HCT116 (cell line): ENCODE results near the gene TSSK6. TPM values are rescaled to one million over a fixed set of nuclear protein-coding genes. Genes with fewer than 3 reads are reported as not detected.

ENCODE experiments used
- ATAC-seq: fragments of 200-7000 bp; cut with Tn5 transposase; 2 replicates; pipeline ENCODE4 v1.9.1; 2020; ENCODE audit warnings: mild to moderate bottlenecking, moderate library complexity
- BruUV-seq: library from RNA; stranded (reverse); fragments of 400-500 nt; replicated peaks from 2 replicates; lab custom pipeline; 2021; lab: Mats Ljungman, UMichigan
- CTCF ChIA-PET: fragments of 300-600 bp; sonication (Branson Sonifier 250); formaldehyde crosslinking; loops from one replicate; lab custom pipeline; 2021; ENCODE audit warnings: antibody characterized with exemption; lab: Charles Lee
- POLR2A ChIA-PET: fragments of 300-600, 350-600 bp; sonication (Branson Sonifier 250); formaldehyde crosslinking; loops from one replicate; lab custom pipeline; 2021; ENCODE audit warnings: antibody characterized with exemption; lab: Charles Lee
- RAD21 ChIA-PET, 2 experiments: fragments of 300-600 bp; sonication (Branson Sonifier 250); formaldehyde crosslinking; loops; one replicate each; lab custom pipeline; 2023; ENCODE audit warnings: low total read pairs in 2 of 2; ENCODE audit not compliant: uncharacterized antibody in 2 of 2, unreplicated experiment in 2 of 2, low non-redundant PET in 1 of 2; lab: Charles Lee
- DNase-seq: peaks from one replicate; pipeline ENCODE4 v3.0.0-alpha.2; 2010; ENCODE audit warnings: low read depth, low spot score
- H2AFZ ChIP-seq: fragments of 200-600 bp; shearing (Covaris generic), sonication (generic); 2 replicates; pipeline ENCODE4 v1.6.1; 2017; ENCODE audit warnings: low read depth, mixed run types, mixed read lengths, antibody characterized with exemption, low read length; ENCODE audit not compliant: poor library complexity, severe bottlenecking
- H3K27ac ChIP-seq: 2 replicates; pipeline ENCODE4 v1.5.1; 2012; ENCODE audit warnings: low read depth, low read length
- H3K27me3 ChIP-seq: fragments of 200-600 bp; sonication (generic); 2 replicates; pipeline ENCODE4 v1.6.1; 2016; ENCODE audit warnings: mixed run types, low read length, mixed read lengths; ENCODE audit not compliant: insufficient read depth
- H3K36me3 ChIP-seq, 2 experiments: fragments of 200-500 bp in 1 of 2; fragments of 200-600 bp in 1 of 2; sonication (Bioruptor generic) in 1 of 2; sonication (generic) in 1 of 2; 2 replicates each; pipeline versions ENCODE4 v1.5.1 to v1.6.1; 2014 to 2016; ENCODE audit warnings: low read length in 2 of 2, inconsistent platforms in 1 of 2, mixed read lengths in 1 of 2, mixed run types in 1 of 2; ENCODE audit not compliant: insufficient read depth in 2 of 2, control insufficient read depth in 1 of 2
- H3K4me1 ChIP-seq, 2 experiments: fragments of 200-600 bp in 1 of 2; sonication (generic) in 1 of 2; 2 replicates each; pipeline versions ENCODE4 v1.5.1 to v1.6.1; 2012 to 2017; ENCODE audit warnings: low read length in 2 of 2, inconsistent platforms in 1 of 2, mild to moderate bottlenecking in 1 of 2, mixed read lengths in 1 of 2, mixed run types in 1 of 2, moderate library complexity in 1 of 2; ENCODE audit not compliant: insufficient read depth in 2 of 2, control insufficient read depth in 1 of 2
- H3K4me2 ChIP-seq: fragments of 200-600 bp; sonication (generic); 2 replicates; pipeline ENCODE4 v1.6.1; 2017; ENCODE audit warnings: mixed run types, low read length, mixed read lengths
- H3K4me3 ChIP-seq, 2 experiments: fragments of 200-600 bp in 1 of 2; sonication (generic) in 1 of 2; replicated peaks in 1 of 2; 2 replicates each; pipeline ENCODE4 v1.5.1; 2011 to 2016; ENCODE audit warnings: low read length in 2 of 2, control low read depth in 1 of 2, low read depth in 1 of 2, mild to moderate bottlenecking in 1 of 2, mixed read lengths in 1 of 2, mixed run types in 1 of 2
- H3K79me2 ChIP-seq: fragments of 200-600 bp; sonication (generic); 2 replicates; pipeline ENCODE4 v1.6.1; 2017; ENCODE audit warnings: mild to moderate bottlenecking, mixed run types, low read length, moderate library complexity, mixed read lengths; ENCODE audit not compliant: insufficient read depth
- H3K9ac ChIP-seq: fragments of 200-600 bp; sonication (generic); 2 replicates; pipeline ENCODE4 v1.6.1; 2016; ENCODE audit warnings: low read length, mixed read lengths
- H3K9me2 ChIP-seq: fragments of 200-600 bp; sonication (generic), shearing (Covaris generic); 2 replicates; pipeline ENCODE4 v1.6.1; 2017; ENCODE audit warnings: mixed run types, mild to moderate bottlenecking, moderate library complexity; ENCODE audit not compliant: insufficient read depth
- H3K9me3 ChIP-seq, 2 experiments: fragments of 200-500 bp in 1 of 2; fragments of 200-600 bp in 1 of 2; sonication (Bioruptor generic) in 1 of 2; sonication (generic) in 1 of 2; 2 replicates each; pipeline ENCODE4 v1.6.1; 2014 to 2017; ENCODE audit warnings: low read length in 2 of 2, mixed read lengths in 2 of 2, inconsistent platforms in 1 of 2, low read depth in 1 of 2, mild to moderate bottlenecking in 1 of 2, mixed run types in 1 of 2, moderate library complexity in 1 of 2; ENCODE audit not compliant: control insufficient read depth in 1 of 2, insufficient read depth in 1 of 2
- H4K20me1 ChIP-seq: fragments of 200-600 bp; sonication (generic), shearing (Covaris generic); 2 replicates; pipeline ENCODE4 v1.6.1; 2017; ENCODE audit warnings: mixed run types, mild to moderate bottlenecking, moderate library complexity; ENCODE audit not compliant: insufficient read depth
- CBX3 ChIP-seq: IDR thresholded peaks from 2 replicates; pipeline ENCODE4 v1.6.1; 2012; ENCODE audit warnings: low read depth
- CEBPB ChIP-seq: IDR thresholded peaks from 2 replicates; pipeline ENCODE4 v1.6.1; 2012; ENCODE audit warnings: low read depth
- EGR1 ChIP-seq: IDR thresholded peaks from 2 replicates; pipeline ENCODE4 v1.6.1; 2012; ENCODE audit warnings: low read depth
- EZH2 ChIP-seq: fragments of 200-600 bp; sonication (generic); IDR thresholded peaks from 2 replicates; pipeline ENCODE4 v1.6.1; 2017; ENCODE audit warnings: antibody characterized with exemption, mixed run types
- EZH2phosphoT487 ChIP-seq: fragments of 200-600 bp; IDR thresholded peaks from 2 replicates; pipeline ENCODE4 v1.6.1; 2018; ENCODE audit warnings: antibody characterized with exemption, borderline replicate concordance
- MAX ChIP-seq: IDR thresholded peaks from 2 replicates; pipeline ENCODE4 v1.6.1; 2012
- RAD21 ChIP-seq: IDR thresholded peaks from 2 replicates; pipeline ENCODE4 v1.6.1; 2012; ENCODE audit warnings: low read depth, mild to moderate bottlenecking
- REST ChIP-seq: IDR thresholded peaks from 2 replicates; pipeline ENCODE4 v1.6.1; 2012; ENCODE audit warnings: low read depth
- SP1 ChIP-seq: IDR thresholded peaks from 2 replicates; pipeline ENCODE4 v1.6.1; 2012; ENCODE audit warnings: low read depth
- SRF ChIP-seq: IDR thresholded peaks from 2 replicates; pipeline ENCODE4 v1.6.1; 2012; ENCODE audit warnings: low read depth
- TCF7L2 ChIP-seq: IDR thresholded peaks from 2 replicates; pipeline ENCODE4 v1.7.0; 2011; ENCODE audit warnings: borderline replicate concordance, inconsistent platforms; ENCODE audit not compliant: insufficient read depth, insufficient read length; ENCODE audit errors: extremely low read depth
- YY1 ChIP-seq: IDR thresholded peaks from 2 replicates; pipeline ENCODE4 v1.6.1; 2011; ENCODE audit warnings: low read length, low read depth, moderate library complexity, mild to moderate bottlenecking; ENCODE audit not compliant: insufficient replicate concordance; ENCODE audit errors: extremely low read depth
- ZFX ChIP-seq: fragments of 450-650 bp; IDR thresholded peaks from 2 replicates; pipeline ENCODE4 v1.6.1; 2017
- ZNF274 ChIP-seq: fragments of 200-500 bp; sonication (Bioruptor generic); IDR thresholded peaks from 2 replicates; pipeline ENCODE4 v1.6.1; 2014; ENCODE audit warnings: mild to moderate bottlenecking, low read depth, low read length, inconsistent platforms
- intact Hi-C: fragments of 100-400 bp; cut with micrococcal nuclease; formaldehyde crosslinking; loops from 2 replicates; pipeline ENCODE4 v1.10.0; 2022
- total RNA-seq: library from RNA; stranded (reverse); gene quantifications from one replicate; pipeline ENCODE4 v1.2.1, GENCODE V29; 2021; ENCODE audit not compliant: unreplicated experiment

Gene TSSK6
- total RNA-seq, 1 experiment from 2014 or later: 4.1 TPM

- no peak for TF ChIP-seq EZH2
- TF ChIP-seq CEBPB: no peak
- TF ChIP-seq EGR1: no peak
- no peak for TF ChIP-seq ZNF274
- no peak for TF ChIP-seq ZFX
- no peak for TF ChIP-seq YY1
- no peak for TF ChIP-seq RAD21
- no peak for TF ChIP-seq TCF7L2
- TF ChIP-seq SRF: no peak
- TF ChIP-seq SP1: no peak
- TF ChIP-seq REST: no peak
- TF ChIP-seq EZH2phosphoT487: no peak
- no peak for TF ChIP-seq CBX3
- TF ChIP-seq MAX: no peak
- POLR2A ChIA-PET: no interaction called here
- ATAC-seq (no peak), DNase-seq (no peak)
- peaks cover 18 to 47% of the 10 kb centered on the region in 2 experiments; a peak in 3 of 4 replicates for H3K36me3 ChIP-seq
- no TSS peak for BruUV-seq
- H3K79me2 ChIP-seq: peaks cover 3% of the 10 kb centered on the region; the same call in 1 of the 2 replicates
- CTCF ChIA-PET: interaction anchor here (0.6 kb wide), 1 partner anchor 82 kb away, joined by 3 read pairs; no protein-coding TSS in a partner anchor
- no peaks in the 10 kb centered on the region for H3K9me3 ChIP-seq
- no peaks in the 10 kb centered on the region for H3K9me2 ChIP-seq
- H3K4me3 ChIP-seq: no peak overlapping the region
- intact Hi-C loops: no loop called here
- RAD21 ChIA-PET: no interaction called here
- no peak overlapping the region for H3K27ac ChIP-seq
- H4K20me1 ChIP-seq: no peaks in the 10 kb centered on the region
- no peaks in the 10 kb centered on the region for H3K4me1 ChIP-seq
- H3K27me3 ChIP-seq: no peaks in the 10 kb centered on the region
- H2AFZ ChIP-seq: no peak overlapping the region
- H3K9ac ChIP-seq: no peak overlapping the region
- H3K4me2 ChIP-seq: no peak overlapping the region
Measured at GRCh38 chr19:19502281-19502680, 13.1 kb downstream of the TSSK6 start.
